Measurements from ENCODE around the gene GFOD2.

DNA sequence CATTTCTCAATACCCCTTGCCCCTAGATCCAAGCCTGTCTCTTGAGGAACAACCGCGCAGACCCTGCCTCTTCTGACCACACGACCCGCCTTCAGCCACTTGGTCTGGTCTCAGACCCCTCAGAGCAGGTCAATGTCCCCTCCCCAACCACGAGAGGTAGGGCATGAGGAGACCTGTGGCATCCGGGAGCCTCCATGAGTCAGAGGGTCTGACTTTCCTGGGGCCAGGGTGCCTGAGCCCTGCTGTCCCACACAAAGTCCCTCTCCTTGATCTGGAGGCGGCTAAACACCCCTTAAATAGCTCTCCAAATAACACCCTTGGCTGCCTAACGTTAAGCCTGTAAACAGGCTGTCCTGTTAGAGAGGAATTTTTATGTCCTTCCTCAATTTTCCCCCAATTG, 69.1 kb downstream of the GFOD2 start:
- TF ChIP-seq, protein P1, sequence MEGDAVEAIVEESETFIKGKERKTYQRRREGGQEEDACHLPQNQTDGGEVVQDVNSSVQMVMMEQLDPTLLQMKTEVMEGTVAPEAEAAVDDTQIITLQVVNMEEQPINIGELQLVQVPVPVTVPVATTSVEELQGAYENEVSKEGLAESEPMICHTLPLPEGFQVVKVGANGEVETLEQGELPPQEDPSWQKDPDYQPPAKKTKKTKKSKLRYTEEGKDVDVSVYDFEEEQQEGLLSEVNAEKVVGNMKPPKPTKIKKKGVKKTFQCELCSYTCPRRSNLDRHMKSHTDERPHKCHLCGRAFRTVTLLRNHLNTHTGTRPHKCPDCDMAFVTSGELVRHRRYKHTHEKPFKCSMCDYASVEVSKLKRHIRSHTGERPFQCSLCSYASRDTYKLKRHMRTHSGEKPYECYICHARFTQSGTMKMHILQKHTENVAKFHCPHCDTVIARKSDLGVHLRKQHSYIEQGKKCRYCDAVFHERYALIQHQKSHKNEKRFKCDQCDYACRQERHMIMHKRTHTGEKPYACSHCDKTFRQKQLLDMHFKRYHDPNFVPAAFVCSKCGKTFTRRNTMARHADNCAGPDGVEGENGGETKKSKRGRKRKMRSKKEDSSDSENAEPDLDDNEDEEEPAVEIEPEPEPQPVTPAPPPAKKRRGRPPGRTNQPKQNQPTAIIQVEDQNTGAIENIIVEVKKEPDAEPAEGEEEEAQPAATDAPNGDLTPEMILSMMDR (IDR thresholded peaks at IDR 0.05; ENCODE audit: insufficient read depth, low read depth, low read length) = no peak
- no peak for TF ChIP-seq EZH2 (IDR thresholded peaks at IDR 0.05; ENCODE audit: insufficient read depth, low read length)

Measured in astrocyte (in vitro differentiated cells and primary cell).